HepG2 (cell line): ENCODE data around the gene TNRC18. TPM values are rescaled to one million over a fixed set of nuclear protein-coding genes. Genes with fewer than 3 reads are reported as not detected.

Experiments
- ATF7 ChIP-seq, 2 experiments: fragments of 450-650 bp in 1 of 2; sonication (generic) in 1 of 2; formaldehyde crosslinking in 1 of 2; IDR thresholded peaks; 2 replicates each; pipeline versions ENCODE4 v1.4.0 to v1.6.1; 2016 to 2020; ENCODE audit warnings: antibody characterized with exemption in 1 of 2, mild to moderate bottlenecking in 1 of 2, missing genetic modification reagents in 1 of 2
- CBX5 ChIP-seq: sonication (generic); formaldehyde crosslinking; IDR thresholded peaks from 2 replicates; pipeline ENCODE4 v1.4.0; 2020; ENCODE audit warnings: missing genetic modification reagents, borderline replicate concordance
- MED13 ChIP-seq: sonication (generic); formaldehyde crosslinking; IDR thresholded peaks from 2 replicates; pipeline ENCODE4 v1.5.0; 2020; ENCODE audit warnings: missing genetic modification reagents
- MIXL1 ChIP-seq: IDR thresholded peaks from 2 replicates; pipeline ENCODE4 v1.6.1; 2016
- NAIF1 ChIP-seq: sonication (generic); formaldehyde crosslinking; IDR thresholded peaks from 2 replicates; pipeline ENCODE4 v1.5.0; 2020; ENCODE audit warnings: mild to moderate bottlenecking, missing genetic modification reagents, borderline replicate concordance
- NCOA2 ChIP-seq: sonication (generic); formaldehyde crosslinking; IDR thresholded peaks from 2 replicates; pipeline ENCODE4 v1.8.0; 2022; ENCODE audit warnings: inconsistent platforms
- RFXAP ChIP-seq: sonication (generic); formaldehyde crosslinking; IDR thresholded peaks from 2 replicates; pipeline ENCODE4 v1.4.0; 2020; ENCODE audit warnings: missing genetic modification reagents, borderline replicate concordance
- SMARCE1 ChIP-seq: fragments of 450-650 bp; IDR thresholded peaks from 2 replicates; pipeline ENCODE4 v1.6.1; 2017; ENCODE audit warnings: borderline replicate concordance
- STAT5B ChIP-seq: sonication (generic); formaldehyde crosslinking; IDR thresholded peaks from 2 replicates; pipeline ENCODE4 v1.4.0; 2020; ENCODE audit warnings: missing genetic modification reagents
- YEATS2 ChIP-seq: sonication (generic); formaldehyde crosslinking; IDR thresholded peaks from 2 replicates; pipeline ENCODE4 v1.4.0; 2020; ENCODE audit warnings: missing genetic modification reagents, borderline replicate concordance
- ZBTB25 ChIP-seq: IDR thresholded peaks from 2 replicates; pipeline ENCODE4 v1.6.1; 2018; ENCODE audit warnings: missing genetic modification reagents
- ZC3H4 ChIP-seq: sonication (generic); formaldehyde crosslinking; IDR thresholded peaks from 2 replicates; pipeline ENCODE4 v1.4.0; 2020; ENCODE audit warnings: missing genetic modification reagents, borderline replicate concordance
- ZNF17 ChIP-seq: sonication (generic); formaldehyde crosslinking; IDR thresholded peaks from 2 replicates; pipeline ENCODE4 v1.5.0; 2020; ENCODE audit warnings: mild to moderate bottlenecking, missing genetic modification reagents
- ZNF407 ChIP-seq: sonication (generic); formaldehyde crosslinking; IDR thresholded peaks from one replicate; pipeline ENCODE4 v1.5.1; 2020; ENCODE audit warnings: mild to moderate bottlenecking, missing genetic modification reagents; ENCODE audit errors: not compliant biosample characterization
- ZNF430 ChIP-seq: sonication (generic); formaldehyde crosslinking; IDR thresholded peaks from 2 replicates; pipeline ENCODE4 v1.9.0; 2021; ENCODE audit warnings: mild to moderate bottlenecking, missing genetic modification reagents
- ZNF431 ChIP-seq: sonication (generic); formaldehyde crosslinking; IDR thresholded peaks from 2 replicates; pipeline ENCODE4 v1.9.0; 2022; ENCODE audit warnings: missing genetic modification reagents, low read depth, mild to moderate bottlenecking, borderline replicate concordance
- ZNF451 ChIP-seq: sonication (generic); formaldehyde crosslinking; IDR thresholded peaks from 2 replicates; pipeline ENCODE4 v1.5.0; 2020; ENCODE audit warnings: mild to moderate bottlenecking, missing genetic modification reagents
- ZNF704 ChIP-seq: sonication (generic); formaldehyde crosslinking; IDR thresholded peaks from 2 replicates; pipeline ENCODE4 v1.8.1; 2023; ENCODE audit warnings: mild to moderate bottlenecking, inconsistent platforms, moderate library complexity, missing genetic modification reagents, borderline replicate concordance
- ZNF878 ChIP-seq: sonication (generic); formaldehyde crosslinking; IDR thresholded peaks from 2 replicates; pipeline ENCODE4 v1.8.1; 2023; ENCODE audit warnings: mild to moderate bottlenecking, missing genetic modification reagents, moderate library complexity
- polyA plus RNA-seq, 8 experiments: library from polyadenylated mRNA; depleted of rRNA in 3 of 8; stranded (reverse) in 7 of 8; unstranded in 1 of 8; fragments of >200 nt; fragmentation: Illumina TruSeq in 4 of 8; extraction: Trizol in 4 of 8; gene quantifications; 2 replicates each; pipeline versions ENCODE4 v1.2.1 to v1.2.3, GENCODE V29; 2011 to 2016; ENCODE audit warnings: low read depth in 4 of 8, missing spikeins in 1 of 8, mixed read lengths in 1 of 8; ENCODE audit not compliant: insufficient read depth in 1 of 8
- total RNA-seq, 5 experiments: library from RNA; depleted of rRNA; stranded (reverse); fragments of >200 nt; fragmentation: Illumina TruSeq; extraction: Trizol; gene quantifications; 2 replicates each; pipeline ENCODE4 v1.2.3, GENCODE V29; 2016; ENCODE audit warnings: low read depth in 1 of 5

The TNRC18 gene
- total and polyA plus RNA-seq, 2 of the 13 experiments (the other 11 are each of a cell fraction or from before 2014, with no cell fraction given), result 11.7 to 17.4 TPM

GRCh38 chr7:5439572-5440496 is 16.2 kb upstream of the TNRC18 start (continued):
- 0 out of 2 replicates have a peak, but pooled peaks have one; percentile 47 for TF ChIP-seq ZBTB25 (CRISPR knock-in tag)
- TF ChIP-seq STAT5B (CRISPR knock-in tag), result no peak
- TF ChIP-seq RFXAP, result no peak
- no peak for TF ChIP-seq ZNF17 (CRISPR knock-in tag)
- no peak for TF ChIP-seq ZNF430 (CRISPR knock-in tag)
- no peak for TF ChIP-seq ZNF704 (CRISPR knock-in tag)
- TF ChIP-seq NAIF1, result no peak
- TF ChIP-seq ATF7 (IDR thresholded peaks at IDR 0.05), result no peak
- TF ChIP-seq ATF7 (CRISPR knock-in tag; IDR thresholded peaks at IDR 0.05), result no peak
- peak; percentile 18; the same call in 1 of the 2 replicates for TF ChIP-seq YEATS2 (CRISPR knock-in tag)
- no peak for TF ChIP-seq SMARCE1
- TF ChIP-seq MED13, result no peak
- TF ChIP-seq MIXL1, result no peak
- no peak for TF ChIP-seq ZNF407 (CRISPR knock-in tag)
- no peak for TF ChIP-seq ZNF431 (CRISPR knock-in tag)
- peak; percentile 91 for TF ChIP-seq NCOA2
- TF ChIP-seq CBX5 (CRISPR knock-in tag), result no peak
- no peak; the same call in 1 of the 2 replicates for TF ChIP-seq ZNF878
- no peak for TF ChIP-seq ZNF451 (CRISPR knock-in tag)
- TF ChIP-seq ZC3H4, result no peak
